ENCODE measurements around the gene PTPRA. TPM values are rescaled to one million over a fixed set of nuclear protein-coding genes. Genes with fewer than 3 reads are reported as not detected.
"Not testable (repeated sequence)": the region's sequence is repeated elsewhere in the genome, so short reads cannot be mapped to it uniquely, and the experiment has no call there.

Gene PTPRA
- total RNA-seq, 1 experiment from 2014 or later, result 33.0 TPM

DNA sequence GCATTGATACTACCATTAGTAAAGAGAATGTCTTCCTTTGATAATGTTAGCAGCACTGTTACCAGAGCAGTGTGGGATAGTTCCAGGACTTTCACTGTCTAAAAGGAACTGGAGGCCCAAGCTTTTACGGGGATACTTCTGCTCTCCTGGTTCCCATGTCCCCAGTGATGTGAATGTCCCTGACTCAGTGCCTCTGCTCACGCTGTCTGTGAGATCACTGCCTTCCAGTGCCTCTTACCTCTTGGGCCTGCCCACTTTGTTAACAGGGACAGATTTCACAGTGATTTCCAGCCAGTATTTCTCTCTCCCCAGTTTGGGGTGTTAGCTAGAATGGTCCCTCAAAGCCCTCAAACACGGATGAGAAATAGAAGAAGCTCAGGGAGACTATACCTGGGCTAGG is 14.4 kb downstream of the PTPRA start:
- no peak for DNase-seq (ENCODE audit: extremely low read depth, low read depth)

DNA sequence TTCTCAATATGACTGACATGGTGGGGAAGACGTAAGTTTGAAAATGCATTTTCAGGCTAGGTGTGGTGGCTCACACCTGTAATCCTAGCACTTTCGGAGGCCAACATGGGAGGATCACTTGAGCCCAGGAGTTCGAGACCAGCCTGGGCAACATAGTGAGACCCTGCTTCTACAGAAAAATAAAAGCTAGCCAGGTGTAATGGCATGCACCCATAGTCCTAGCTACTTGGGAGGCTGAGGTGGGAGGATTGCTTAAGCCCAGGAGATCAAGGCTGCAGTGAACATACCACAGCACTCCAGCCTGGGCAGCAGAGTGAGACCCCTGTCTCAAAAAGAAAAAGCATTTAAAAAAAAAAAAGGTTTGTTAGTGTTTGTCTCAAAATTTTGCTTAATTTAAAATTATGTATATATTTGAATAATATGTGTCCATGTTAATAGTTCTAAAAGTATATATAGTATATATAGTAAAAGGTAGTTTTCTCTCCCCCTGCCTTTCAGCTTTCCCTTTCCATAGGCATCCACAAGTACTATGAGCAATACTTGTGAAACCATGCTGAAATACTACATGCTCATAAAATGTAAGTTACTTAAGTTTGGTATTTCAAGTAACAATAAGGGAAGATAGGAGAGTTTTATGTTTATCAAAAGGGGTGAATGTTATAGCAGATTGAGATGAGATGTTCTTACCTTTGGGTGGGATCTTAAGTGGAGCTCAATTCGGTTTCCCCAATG is 15.1 kb downstream of the PTPRA start:
- no peak for DNase-seq (ENCODE audit: extremely low read depth, low read depth)

DNA sequence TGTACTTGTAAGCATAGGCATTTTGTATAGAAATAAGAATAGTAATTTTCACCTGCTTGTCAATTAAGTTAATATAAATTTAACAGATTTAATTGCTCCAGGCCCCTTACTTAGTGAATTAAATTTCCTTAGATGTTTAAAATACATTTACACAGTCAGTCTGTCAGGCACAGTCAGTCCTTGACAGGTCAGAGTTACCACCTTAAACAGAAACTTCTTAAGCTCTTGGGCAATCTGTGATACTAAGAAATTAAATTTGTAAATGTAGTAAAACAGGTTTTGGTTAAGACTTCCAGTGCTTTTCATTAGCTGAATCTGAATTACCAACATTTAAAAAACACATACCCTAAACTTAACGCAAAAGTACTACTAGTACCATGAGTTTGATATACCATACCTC is 15.9 kb downstream of the PTPRA start:
- no peak for DNase-seq (ENCODE audit: extremely low read depth, low read depth)

DNA sequence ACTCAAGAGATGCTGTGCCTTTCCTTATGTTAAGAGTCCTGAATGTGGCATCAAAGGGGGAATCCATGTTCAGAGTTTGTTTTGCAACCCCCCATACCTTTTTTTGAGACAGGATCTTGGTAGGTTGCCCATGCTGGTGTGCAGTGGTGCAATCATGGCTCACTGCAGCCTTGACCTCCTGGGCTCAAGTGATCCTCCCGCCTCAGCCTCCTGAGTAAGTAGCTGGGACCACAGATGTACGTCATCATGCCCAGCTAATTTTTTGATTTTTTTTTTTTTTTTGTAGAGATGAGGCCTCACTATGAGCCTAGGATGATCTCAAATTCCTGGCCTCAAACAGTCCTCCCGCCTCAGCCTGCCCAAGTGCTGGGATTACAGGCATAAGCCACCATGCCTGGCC is 16.5 kb downstream of the PTPRA start:
- DNase-seq (ENCODE audit: extremely low read depth, low read depth), result no peak

DNA sequence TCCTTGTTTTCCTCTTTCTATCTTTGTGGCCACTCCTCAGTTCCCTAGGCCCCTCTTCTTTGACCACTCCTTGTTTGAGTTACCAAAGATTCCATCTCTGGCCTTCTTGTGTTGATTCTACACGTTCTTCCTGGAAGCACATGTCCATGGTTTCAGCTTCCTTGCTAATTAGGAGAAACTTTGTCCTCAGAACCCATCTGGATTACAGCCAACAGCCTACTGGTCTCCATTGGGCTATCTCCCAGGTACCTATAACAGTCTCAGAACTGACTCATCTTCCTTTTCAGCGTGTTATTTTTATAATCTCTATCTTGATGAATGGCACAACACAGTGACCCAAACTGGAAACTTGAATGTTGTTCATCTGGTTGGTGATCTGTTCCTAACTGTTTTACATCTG is 17.5 kb downstream of the PTPRA start:
- no peak for DNase-seq (ENCODE audit: extremely low read depth, low read depth)

DNA sequence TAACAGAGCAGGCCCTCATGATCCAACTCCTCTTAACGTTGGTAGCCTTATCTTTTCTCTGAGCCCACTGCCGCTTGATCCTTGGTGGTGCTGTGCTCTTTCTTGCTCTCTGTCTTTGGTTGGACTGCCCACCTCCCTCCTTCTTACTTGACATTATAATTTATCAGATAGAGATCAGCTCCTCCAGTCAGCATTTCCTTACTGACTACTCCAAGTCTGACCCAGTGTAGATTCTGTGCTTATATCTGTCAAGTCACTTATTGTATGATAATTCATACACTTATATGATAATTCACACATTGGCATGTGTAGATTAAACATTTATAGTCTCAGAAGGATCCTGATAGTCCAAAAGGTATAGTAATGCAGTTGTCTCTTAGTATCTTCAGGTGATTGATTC is 18.1 kb downstream of the PTPRA start:
- DNase-seq (ENCODE audit: extremely low read depth, low read depth), result no peak

DNA sequence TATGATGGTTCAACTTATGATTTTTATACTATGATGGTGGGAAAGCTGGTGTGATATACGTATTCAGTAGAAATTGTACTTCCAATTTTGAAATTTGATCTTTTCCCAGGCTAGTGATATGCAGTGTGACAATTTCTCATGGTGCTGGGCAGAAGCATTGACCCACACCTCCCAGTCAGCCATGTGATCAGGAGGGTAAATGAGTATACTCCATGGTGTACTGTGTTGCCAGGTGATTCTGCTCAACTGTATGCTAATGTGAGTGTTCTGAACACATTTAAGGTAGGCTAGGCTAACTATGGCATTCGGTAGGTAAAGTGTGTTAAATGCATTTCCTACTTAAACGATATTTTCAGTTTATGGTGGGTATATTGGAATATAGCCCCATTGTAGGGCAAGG is 19.1 kb downstream of the PTPRA start:
- no peak for DNase-seq (ENCODE audit: extremely low read depth, low read depth)

DNA sequence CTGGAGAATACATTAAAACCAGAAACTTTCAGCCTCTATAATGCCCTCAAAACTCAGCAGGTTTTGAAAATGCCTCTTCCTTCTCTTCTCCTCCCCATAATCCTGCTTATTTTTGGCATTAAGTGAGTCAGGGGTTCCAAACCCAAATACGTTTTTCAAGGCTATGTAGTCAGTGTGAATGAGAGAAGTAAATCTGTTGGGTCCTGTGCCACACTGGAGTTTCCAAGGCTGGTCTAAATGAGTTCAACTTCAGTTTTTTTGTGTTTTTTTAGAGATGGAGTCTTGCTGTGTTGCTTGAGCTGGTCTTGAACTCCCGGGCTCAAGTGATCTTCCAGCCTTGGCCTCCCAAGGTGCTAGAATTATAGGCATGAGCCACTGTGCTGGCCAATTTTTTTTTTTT is 20.9 kb downstream of the PTPRA start:
- no peak for DNase-seq (ENCODE audit: extremely low read depth, low read depth)

DNA sequence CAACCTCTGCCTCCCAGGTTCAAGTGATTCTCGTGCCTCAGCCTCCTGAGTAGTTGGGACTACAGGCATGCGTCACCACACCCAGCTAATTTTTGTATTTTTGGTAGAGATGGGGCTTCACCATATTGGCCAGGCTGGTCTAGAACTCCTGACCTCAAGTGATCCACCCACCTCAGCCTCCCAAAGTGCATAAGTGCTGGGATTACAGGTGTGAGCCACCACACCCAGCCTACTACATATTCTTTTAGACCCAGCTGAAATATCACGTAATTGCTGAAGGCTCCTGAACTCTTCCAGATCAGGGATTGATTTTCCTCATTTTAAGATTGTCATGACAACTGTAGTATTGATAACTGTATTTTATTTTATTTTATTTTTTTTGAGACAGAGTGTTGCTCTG is 21.9 kb downstream of the PTPRA start:
- DNase-seq (ENCODE audit: extremely low read depth, low read depth), result not testable (repeated sequence)

DNA sequence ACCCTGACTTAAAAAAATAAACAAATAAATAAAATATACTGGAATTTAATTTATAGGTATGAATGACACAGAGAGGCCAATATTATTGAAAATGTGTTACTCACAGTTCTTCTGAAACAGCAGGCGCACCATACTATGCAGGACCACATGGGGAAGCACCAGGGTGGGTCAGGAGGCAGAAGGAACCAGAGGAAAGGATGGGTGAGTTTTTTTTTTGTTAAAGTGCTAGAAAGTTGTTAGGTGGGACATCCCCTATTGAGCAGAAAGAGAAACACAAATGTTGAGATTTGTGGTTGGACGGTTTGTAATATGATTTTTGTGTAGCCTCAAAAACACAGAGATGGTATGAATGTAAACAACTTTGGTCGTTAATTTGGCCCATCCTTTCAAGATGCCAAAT is 26.0 kb downstream of the PTPRA start:
- DNase-seq (ENCODE audit: extremely low read depth, low read depth), result no peak

DNA sequence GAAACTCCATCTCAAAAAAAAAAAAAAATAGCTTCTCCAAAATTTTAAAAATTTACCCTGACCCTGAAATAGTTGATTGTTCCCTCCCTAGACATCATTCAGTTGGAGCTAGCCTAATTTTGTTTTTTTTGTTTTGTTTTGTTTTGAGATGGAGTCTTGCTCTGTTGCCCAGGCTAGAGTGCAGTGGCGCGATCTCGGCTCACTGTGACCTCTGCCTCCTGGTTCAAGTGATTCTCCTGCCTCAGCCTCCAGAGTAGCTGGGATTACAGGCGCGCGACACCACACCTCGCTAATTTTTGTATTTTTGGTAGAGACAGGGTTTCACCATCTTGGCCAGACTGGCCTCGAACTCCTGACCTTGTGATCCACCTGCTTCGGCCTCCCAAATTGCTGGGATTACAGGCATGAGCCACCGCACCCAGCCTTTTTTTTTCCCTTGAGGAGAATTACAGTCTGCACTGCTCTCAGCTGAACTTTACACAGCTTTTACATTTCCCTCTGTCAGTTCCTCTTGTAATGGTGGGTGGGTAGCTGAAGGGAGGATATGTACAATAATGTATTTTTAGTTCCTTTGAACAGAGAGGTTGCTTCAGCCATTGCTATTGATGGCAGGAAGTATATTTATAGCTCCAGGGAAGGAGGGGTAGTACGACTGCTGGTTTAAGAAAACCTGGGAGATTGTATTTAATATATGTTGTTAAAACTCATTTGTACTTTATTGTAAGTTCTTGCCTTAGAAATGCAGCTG is 27.7 kb downstream of the PTPRA start:
- no peak for DNase-seq (ENCODE audit: extremely low read depth, low read depth)

DNA sequence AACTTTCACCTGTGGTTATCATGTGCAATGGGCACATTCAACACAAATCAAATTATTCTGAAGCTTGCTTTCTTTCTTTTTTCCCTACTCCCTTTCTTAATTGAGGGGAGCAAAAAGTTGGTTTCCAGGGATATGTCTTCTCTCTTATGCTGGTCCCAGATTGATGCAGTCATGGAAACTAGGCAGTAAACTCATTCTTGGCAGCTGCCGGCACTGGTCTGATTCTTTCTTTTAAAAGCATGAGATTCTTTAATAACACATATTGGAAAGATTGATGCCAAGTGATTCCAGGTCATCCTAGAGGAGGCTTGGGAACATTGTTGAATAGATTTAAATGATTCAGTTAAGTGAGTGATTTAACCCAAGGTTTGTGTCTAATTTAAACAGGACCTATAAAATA is 29.0 kb downstream of the PTPRA start:
- DNase-seq (ENCODE audit: extremely low read depth, low read depth), result no peak

DNA sequence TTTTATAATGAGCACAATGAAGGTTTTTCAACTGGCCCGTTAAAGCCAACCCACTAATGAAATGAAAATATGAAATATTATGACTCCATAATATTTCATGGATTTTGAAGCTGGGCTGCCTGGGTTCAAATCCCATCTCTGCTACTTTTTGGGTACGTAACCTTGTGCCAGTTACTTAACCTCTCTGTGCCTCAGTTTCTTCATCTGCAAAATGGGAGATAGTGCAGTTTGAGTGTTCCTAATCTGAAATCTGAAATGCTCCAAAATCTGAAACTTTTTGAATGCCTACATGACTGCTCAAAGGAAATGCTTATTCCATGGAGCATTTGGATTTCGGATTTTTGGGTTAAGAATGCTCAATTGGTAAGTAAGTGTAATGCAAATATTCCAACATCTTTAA is 29.5 kb downstream of the PTPRA start:
- DNase-seq (ENCODE audit: extremely low read depth, low read depth), result no peak

DNA sequence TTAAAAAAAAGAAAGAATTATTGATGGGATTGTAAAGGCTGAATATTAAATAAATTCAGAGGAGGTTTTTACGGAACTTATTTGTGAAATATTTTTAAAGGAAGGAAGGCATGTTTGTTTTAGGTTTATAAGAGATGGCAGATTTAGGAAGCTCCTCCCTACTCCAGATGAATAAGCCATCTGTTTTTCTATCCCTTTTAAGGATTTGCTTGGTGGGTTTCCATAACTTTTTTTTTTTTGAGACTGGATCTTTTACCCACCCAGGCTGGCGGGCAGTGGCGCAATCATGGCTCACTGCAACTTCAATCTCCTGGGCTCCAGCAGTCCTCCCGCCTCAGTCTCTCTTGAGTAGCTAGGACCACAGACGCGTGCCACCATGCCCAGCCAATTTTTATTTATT is 30.4 kb downstream of the PTPRA start:
- DNase-seq (ENCODE audit: extremely low read depth, low read depth), result no peak

DNA sequence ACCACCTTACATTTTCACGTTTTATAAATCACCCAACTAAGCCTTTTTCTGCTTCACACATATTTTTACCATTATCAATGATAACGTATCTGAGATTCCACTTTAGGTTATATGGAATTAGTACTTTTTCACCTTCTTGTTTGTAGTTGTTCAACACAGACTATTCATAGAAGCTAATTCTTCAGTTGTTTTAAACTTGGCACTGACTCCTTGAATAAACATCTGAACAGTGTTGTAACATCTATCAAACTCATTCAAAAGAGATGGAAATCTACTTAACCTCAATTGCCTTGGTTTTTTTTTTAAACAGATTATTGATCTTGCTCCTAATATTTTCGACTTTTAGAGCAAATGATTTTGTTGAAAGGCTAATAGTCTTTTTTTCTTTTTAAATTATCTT is 34.2 kb downstream of the PTPRA start:
- no peak for DNase-seq (ENCODE audit: extremely low read depth, low read depth)

DNA sequence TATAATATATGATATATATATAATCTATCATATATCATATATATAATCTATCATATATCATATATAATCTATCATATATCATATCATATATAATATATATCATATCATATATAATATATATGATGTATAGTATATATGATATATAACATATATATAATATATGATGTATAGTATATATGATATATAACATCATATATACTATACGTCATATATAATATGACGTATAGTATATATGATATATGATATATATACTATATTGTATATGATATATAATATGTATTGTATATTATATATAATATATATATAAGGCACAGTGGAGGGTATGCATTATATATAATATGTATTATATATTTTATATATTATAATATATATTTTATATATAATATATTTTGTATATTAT is 36.7 kb downstream of the PTPRA start:
- DNase-seq (ENCODE audit: extremely low read depth, low read depth), result no peak

DNA sequence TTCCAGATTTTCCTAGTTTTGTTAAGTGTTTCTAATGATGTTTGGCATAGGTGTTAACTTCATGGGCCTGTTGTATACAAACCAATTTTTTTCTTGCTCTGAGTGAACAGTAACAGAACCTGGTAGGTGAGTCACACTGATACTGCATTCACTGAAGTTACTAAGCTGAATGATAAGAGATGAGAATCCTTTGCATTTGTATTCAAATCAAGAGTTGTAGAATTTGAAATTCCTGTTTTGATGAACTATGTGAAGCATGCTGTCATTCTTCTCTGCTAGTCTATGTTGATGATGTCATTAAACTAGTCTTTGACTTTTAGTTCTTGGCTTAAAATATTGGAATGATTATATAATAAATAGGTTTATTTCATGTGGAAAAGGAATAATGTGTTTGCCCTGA is 37.9 kb downstream of the PTPRA start:
- no peak for DNase-seq (ENCODE audit: extremely low read depth, low read depth)

DNA sequence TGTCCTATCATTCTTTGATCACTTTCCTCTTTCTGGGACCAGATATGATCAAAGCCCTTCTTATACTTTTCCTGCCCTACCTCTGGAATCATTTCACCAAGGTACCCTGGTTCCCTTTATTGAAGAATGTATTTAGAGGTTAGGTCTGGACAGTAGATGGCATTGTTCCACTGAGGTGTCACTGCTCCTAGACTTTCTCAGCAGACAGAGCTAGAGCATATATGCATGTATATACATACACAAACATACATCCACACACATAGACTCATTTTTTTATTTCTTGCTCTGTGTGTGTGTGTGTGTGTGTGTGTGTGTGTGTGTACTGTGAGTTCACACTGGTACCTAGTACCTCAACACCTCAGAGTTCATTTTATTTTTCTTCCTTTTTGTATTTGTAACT is 40.9 kb downstream of the PTPRA start:
- DNase-seq (ENCODE audit: extremely low read depth, low read depth), result peak; percentile 3

DNA sequence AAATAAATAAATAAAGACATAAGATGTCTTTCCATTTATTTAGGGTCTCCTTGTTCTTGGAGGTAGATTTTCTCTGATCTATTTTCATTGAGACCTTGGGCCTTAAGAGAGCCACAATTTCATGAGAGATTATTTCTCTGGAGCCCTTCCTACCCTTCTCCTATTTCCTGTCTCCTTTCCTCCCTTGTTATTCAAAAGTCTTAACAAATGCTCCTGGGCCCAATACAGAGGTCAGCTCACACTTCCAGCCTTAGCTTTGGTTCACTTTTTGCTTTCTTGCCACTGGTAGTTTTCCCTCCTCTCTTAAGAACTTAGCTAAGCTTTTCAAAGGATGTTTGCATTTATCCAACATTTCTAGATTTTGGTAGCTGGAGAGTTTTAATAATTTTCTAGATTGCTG is 44.0 kb downstream of the PTPRA start:
- DNase-seq (ENCODE audit: extremely low read depth, low read depth), result no peak

DNA sequence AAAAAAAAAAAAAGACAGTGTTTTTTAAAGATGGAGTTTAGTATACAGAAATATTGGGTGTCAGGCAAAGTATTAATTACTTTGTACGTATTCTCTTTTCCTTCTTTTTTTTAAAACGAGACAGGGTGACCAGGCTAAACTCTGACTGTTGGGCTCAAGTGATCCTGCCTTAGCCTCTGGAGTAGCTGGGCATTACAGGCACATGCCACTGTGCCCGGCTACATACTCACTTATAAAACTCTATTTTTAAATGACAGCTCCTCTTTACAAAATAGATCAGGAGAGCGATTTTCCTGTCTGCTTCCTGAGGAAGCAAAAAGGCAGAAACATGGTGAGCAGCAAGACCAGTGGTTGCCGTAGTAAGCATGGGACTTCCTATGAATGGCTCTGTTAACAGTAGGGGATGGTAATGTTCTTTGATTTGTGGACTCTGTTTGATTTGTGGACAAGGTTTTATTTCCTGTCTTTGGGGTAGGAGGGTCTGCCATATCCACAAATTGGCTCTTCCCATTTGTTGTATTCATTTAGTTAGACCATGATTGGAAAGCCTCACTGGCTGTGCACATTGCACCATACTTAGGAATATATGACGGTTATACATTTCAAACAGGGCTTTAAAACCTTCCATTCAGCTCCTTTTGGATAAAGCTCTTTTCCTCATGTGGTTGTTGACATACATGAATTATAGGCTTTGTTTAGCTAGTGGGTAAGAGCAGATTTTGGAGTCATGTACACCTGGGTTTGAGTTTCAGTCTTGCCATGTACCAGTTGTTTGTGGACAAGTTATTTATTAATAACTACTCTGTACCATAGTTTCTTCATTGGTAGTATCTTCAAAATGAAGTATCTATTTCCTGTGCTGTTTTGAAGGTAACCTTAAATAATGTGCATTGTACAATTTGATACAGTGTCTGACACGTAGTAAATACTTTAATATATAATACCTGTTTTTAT is 45.1 kb downstream of the PTPRA start:
- DNase-seq (ENCODE audit: extremely low read depth, low read depth), result no peak

DNA sequence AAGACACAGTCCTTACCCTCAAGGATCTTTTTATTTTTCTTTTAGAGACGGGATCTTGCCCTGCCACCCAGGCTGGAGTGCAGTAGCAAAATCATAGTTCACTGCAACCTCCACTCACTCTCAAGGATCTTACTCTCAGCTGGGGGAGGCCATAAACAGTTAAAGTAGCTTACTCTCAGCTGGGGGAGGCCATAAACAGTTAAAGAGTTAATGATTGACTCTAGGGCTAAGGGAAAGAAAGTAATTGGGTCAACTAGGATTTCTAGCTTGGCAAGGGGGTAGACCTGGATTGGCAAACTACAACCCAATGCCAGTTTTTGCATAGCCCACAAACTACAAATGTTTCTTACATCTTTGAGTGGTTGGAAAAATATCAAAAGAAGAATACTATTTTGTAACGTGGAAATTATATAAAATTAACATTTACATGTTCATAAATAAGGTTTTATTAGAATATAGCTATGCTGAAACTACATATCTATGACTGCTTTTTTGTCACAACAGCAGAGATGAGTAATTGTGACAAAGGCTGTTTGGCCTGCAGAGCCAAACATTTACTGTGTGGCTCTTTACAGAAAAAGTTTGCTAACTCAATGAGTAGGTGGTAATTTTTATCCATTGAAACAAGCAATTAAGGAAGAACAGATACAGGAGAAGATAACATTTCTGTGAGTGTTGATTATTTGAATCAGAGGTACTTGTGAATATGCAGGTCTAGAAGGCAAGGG is 46.4 kb downstream of the PTPRA start:
- no peak for DNase-seq (ENCODE audit: extremely low read depth, low read depth)
